ENCODE measurements around the gene MKKS.

GRCh38 chr20:10370091-10370887, 63.7 kb downstream of the MKKS start:
- TF ChIP-seq CTCF (conservative IDR thresholded peaks at IDR 0.05 in 1 of 2, IDR thresholded peaks at IDR 0.05 in 1 of 2; ENCODE audit: extremely low read depth in 1 of 2, insufficient read depth in 1 of 2, low read depth in 1 of 2, low read length in 2 of 2) (no peak), EZH2 (IDR thresholded peaks at IDR 0.05; ENCODE audit: borderline replicate concordance, low read length) (no peak)
